ENCODE measurements around the gene SIRT1. TPM values are rescaled to one million over a fixed set of nuclear protein-coding genes. Genes with fewer than 3 reads are reported as not detected.
A peak's percentile ranks its signal among the peaks of the same experiment; 100 is the strongest.
"Not testable (repeated sequence)": the region's sequence is repeated elsewhere in the genome, so short reads cannot be mapped to it uniquely, and the experiment has no call there.

Gene SIRT1
- total RNA-seq, 1 donor from 2014 or later = 11.7 TPM

- DNase-seq = not testable (repeated sequence)
These were observed 7.0 kb upstream of the SIRT1 start for GRCh38 chr10:67877421-67877820.

- no peak for DNase-seq
These were observed 6.3 kb upstream of the SIRT1 start for GRCh38 chr10:67878133-67878532.

DNA sequence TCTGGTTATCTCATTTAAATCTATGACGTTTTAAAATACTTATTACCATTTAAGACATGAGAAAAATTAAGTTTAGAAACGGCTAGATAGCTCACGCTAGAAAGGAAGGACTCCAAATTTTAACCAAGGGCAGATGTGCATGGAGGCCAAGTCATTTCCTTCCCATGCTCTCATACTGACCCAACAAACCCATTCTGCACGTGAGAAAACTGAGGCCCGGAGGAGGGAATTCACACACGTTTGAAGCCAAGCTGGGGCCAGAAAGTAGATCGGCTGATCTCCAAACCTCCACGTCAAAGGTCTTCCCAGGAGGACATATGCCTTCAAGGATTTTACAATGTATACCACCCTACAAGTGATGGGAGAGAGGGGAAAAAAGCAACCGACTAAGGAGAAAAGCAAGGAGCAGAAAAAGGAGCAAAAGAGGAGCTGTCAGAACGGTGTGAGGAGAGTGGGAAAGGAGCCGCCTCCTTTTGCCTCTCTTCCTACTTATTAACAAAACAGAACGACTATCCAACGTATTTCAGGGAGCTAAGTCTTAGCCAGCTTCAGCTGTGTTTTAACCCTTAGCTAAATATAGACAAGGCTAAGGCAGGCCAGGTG, 645 bp upstream of the SIRT1 start:
- no peak for DNase-seq

DNA sequence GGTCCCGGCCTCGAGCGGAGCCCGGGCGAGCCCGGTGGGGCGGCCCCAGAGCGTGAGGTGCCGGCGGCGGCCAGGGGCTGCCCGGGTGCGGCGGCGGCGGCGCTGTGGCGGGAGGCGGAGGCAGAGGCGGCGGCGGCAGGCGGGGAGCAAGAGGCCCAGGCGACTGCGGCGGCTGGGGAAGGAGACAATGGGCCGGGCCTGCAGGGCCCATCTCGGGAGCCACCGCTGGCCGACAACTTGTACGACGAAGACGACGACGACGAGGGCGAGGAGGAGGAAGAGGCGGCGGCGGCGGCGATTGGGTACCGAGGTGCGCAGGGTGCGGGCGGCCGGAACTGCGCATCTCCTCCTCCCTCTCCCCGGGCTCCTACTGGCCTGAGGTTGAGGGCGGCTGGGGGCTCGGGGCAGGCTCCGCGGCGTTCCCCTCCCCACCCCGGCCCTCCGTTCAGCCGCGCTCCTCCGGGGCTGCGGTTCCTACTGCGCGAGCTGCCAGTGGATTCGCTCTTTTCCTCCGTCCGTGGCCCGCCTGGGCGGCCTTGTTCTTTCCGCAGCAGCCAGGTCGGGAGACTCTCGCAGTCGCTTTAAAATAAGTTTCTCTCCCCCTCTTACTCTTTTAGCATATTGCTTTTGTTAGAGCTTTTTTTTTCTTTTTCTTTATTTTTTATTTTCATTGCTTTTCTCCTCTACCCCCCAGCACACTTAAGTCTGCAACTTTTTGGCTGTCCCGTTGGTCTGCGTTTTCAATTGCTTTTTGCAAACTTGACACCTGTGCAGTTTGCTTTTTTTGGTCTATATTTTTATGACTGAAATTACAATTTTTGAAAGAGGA, 600 bp downstream of the SIRT1 start:
- DNase-seq = peak; percentile 78

GRCh38 chr10:67893637-67894036, 9.2 kb downstream of the SIRT1 start:
- DNase-seq = no peak

- DNase-seq = no peak
These were observed 19.1 kb downstream of the SIRT1 start for GRCh38 chr10:67903581-67903980.

GRCh38 chr10:67912331-67912946, 28.0 kb downstream of the SIRT1 start:
- no peak for DNase-seq

- DNase-seq = no peak
These were observed 30.4 kb downstream of the SIRT1 start for GRCh38 chr10:67914777-67915340.

GRCh38 chr10:67917169-67917568, 32.7 kb downstream of the SIRT1 start:
- DNase-seq = no peak

- DNase-seq = no peak
These were observed 33.2 kb downstream of the SIRT1 start for GRCh38 chr10:67917679-67918078.

- DNase-seq = no peak
These were observed 36.6 kb downstream of the SIRT1 start for GRCh38 chr10:67921065-67921464.

- no peak for DNase-seq
These were observed 39.1 kb downstream of the SIRT1 start for GRCh38 chr10:67923551-67923950.

GRCh38 chr10:67924136-67924535, 39.7 kb downstream of the SIRT1 start:
- no peak for DNase-seq

GRCh38 chr10:67925449-67926005, 41.1 kb downstream of the SIRT1 start:
- no peak for DNase-seq

GRCh38 chr10:67926951-67927350, 42.5 kb downstream of the SIRT1 start:
- DNase-seq = no peak

- no peak for DNase-seq
These were observed 48.7 kb downstream of the SIRT1 start for GRCh38 chr10:67933199-67933598.

DNA sequence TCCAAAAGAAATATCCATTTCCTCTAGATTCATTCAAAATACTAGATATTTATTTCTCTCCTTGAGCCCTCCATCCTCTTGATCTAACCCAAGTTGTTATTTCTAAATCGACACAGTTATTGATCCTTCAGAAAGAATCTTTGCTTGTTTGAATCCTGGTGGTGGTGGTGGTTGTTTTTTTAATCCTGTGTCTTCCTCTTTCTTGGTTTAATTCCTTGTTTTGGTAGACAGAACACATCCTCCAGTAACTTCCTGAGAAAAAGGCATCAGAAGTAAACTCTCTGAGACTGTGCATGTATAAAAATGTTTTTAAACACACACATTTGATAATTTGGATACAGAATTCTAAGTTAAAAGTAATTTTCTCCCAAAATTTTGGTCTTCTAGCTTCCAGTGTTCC, 49.9 kb downstream of the SIRT1 start:
- DNase-seq = no peak

- DNase-seq = no peak
These were observed 50.8 kb downstream of the SIRT1 start for GRCh38 chr10:67935223-67935622.

- no peak for DNase-seq
These were observed 52.0 kb downstream of the SIRT1 start for GRCh38 chr10:67936416-67936815.

GRCh38 chr10:67943917-67944316, 59.5 kb downstream of the SIRT1 start:
- DNase-seq = no peak

GRCh38 chr10:67955614-67956013, 71.2 kb downstream of the SIRT1 start:
- DNase-seq = no peak

DNA sequence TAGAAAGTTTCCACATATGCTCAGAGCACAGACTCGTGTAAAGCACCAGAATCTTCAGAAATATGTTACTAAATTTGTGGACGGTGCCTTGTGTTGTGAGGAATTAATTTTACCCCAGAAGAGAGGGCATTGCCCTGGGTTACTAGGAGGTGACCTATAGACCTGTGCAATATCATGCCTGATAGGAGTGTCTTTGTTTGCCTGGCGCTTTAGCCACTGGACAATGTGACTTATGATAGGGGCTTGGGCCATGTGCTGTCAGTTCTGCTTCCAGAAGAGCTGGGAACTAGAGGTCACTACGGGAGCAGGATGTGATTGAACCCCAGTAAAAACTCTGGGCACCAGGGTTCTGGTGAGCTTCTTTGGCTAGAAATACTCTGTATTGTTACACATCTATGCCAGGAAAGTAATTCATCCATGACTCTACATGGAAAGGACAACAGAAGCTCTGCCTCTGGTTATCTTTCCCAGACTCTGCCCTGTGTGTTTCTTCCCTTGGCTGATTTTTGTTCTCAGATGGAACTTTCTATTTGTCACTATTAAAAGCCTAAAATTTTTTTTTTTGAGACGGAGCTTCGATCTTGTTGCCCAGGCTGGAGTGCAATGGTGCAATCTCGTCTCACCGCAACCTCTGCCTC, 75.5 kb downstream of the SIRT1 start:
- DNase-seq = no peak

DNA sequence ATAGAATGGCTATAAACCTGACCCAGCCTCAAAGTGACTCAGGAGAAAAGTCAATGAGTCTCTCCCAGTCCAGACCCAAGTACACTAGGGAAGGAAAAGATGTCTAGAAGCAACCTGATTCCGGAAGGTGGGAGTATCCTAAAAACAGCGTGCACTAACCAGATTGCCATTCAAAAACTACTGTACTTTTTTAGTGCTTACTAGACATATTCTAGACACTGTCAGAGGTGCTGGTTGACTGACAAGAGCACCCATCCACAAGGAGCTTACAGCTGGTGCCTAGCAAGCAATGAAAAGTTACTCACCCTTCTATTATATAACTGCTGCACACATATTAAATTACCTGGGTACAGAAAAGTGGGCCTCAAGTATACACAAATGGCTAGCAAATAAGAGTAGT, 81.0 kb downstream of the SIRT1 start:
- no peak for DNase-seq
